Fibroblast of pulmonary artery (primary cell): ENCODE data around the gene BDNF.

ENCODE experiments used
- DNase-seq: peaks from one replicate; pipeline ENCODE4 v3.0.0-alpha.2; 2010; ENCODE audit warnings: low read depth
- H3K4me3 ChIP-seq: replicated peaks from 2 replicates; pipeline ENCODE4 v1.5.1; 2011; ENCODE audit warnings: low read depth, mild to moderate bottlenecking, control low read depth, low read length, moderate library complexity
- TF ChIP-seq, protein P1 (sequence below): IDR thresholded peaks from 2 replicates; pipeline ENCODE4 v1.5.1; 2011; ENCODE audit warnings: mild to moderate bottlenecking, control low read depth, low read length, inconsistent platforms; ENCODE audit errors: missing control alignments

The BDNF gene

DNA sequence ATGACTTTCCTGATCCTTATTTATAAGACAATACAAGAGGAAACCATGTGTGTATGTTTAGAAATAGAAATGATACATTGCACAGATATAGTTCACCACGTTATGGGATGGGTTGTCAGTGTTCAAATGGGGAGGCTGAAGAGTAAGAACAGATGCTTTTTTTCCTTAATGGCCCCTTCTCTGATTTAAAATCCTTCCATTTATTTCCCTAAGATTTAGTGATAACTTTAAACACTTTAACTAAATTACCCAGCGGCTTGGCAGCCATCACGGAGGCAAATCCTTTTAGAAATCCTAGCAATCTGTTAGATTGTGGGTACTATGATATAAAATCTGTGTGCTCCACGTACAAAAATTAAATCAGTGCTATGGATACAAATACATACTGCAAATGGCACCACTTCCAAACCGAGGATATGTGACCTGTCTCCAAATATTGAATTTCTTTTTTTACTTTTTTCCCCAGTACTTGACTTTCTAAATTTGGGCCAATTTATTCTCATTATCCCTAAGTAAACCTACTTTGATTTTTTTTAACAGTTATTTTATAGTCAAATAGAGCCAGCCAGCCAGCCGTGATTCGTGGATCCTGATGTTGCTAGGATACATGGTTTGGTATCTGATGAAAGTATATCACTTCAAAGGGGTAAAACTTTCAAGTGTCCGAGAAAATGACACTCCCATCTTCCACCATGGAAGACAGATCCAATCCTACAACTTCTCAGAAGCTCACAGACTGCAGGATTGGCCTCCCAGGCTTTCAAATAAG lies 46.1 kb downstream of the BDNF start:
- DNase-seq = no peak
- no peak overlapping the region for H3K4me3 ChIP-seq
- TF ChIP-seq, protein P1, sequence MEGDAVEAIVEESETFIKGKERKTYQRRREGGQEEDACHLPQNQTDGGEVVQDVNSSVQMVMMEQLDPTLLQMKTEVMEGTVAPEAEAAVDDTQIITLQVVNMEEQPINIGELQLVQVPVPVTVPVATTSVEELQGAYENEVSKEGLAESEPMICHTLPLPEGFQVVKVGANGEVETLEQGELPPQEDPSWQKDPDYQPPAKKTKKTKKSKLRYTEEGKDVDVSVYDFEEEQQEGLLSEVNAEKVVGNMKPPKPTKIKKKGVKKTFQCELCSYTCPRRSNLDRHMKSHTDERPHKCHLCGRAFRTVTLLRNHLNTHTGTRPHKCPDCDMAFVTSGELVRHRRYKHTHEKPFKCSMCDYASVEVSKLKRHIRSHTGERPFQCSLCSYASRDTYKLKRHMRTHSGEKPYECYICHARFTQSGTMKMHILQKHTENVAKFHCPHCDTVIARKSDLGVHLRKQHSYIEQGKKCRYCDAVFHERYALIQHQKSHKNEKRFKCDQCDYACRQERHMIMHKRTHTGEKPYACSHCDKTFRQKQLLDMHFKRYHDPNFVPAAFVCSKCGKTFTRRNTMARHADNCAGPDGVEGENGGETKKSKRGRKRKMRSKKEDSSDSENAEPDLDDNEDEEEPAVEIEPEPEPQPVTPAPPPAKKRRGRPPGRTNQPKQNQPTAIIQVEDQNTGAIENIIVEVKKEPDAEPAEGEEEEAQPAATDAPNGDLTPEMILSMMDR = no peak

DNA sequence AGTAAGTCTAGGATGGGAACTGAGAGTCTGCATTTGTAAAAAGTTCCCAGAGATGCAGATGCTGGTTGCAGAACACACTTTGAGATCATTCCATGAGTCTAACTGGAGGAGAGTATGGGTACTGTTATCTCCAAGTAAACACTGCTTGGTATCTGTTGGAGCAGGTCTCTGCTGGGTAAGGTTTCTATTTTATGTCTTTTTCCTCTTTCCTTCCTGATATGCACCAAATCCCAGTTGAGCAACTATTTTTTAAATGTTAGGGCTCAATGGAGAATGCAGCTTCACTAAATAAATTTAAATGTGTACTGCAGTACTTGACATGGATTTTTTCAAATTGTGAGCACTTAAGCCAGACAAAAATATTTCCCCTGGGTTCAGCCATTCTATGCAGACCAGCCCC lies 48.5 kb downstream of the BDNF start:
- no peak for DNase-seq
- TF ChIP-seq, protein P1 = no peak
- H3K4me3 ChIP-seq = no peak overlapping the region

GRCh38 chr11:27650988-27651387 lies 49.3 kb downstream of the BDNF start:
- TF ChIP-seq, protein P1 = no peak
- DNase-seq = no peak
- H3K4me3 ChIP-seq = no peak overlapping the region

GRCh38 chr11:27649800-27650199 lies 50.5 kb downstream of the BDNF start:
- H3K4me3 ChIP-seq = no peak overlapping the region
- no peak for DNase-seq
- TF ChIP-seq, protein P1 = no peak

- no peak overlapping the region for H3K4me3 ChIP-seq
- TF ChIP-seq, protein P1 = no peak
- DNase-seq = no peak
Measured at GRCh38 chr11:27648840-27649239, 51.4 kb downstream of the BDNF start.

DNA sequence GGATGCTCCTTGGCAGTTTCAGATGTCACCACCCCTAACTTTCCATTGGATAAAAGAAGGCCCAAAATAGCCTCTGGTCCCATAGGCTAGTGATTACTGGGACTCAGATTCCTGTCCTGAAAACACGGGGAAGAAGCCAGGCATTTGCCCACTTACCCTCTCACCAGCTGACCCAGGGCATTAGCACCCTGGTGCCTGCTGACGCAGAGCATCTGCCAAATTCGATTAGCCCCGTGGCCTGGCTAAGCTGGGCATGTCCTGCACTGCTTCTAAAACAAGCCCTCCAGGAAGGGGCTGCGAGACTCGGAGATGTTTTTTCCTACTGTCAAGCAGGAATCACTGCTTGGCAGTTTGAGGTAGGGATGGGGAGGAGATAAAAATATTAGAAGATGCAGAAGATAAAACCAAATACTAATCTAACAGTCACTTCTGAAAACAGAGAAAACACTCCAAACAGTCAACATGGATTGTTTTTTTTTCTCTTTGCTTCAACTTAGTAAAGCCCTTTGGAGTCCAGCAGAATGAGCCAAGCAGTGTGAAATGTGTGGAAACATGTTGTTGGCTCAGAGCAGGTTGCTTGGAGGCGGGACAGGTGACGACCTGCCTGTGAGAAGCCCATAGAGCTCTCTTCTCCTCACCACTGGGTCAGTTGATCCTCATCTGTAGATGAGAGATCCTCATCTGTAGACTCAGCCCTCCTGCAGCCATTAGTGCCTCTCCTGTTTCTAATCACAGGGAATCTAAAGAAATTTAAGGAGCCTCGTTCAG lies 54.0 kb downstream of the BDNF start:
- no peak overlapping the region for H3K4me3 ChIP-seq
- no peak for DNase-seq
- TF ChIP-seq, protein P1 = no peak
